ENCODE results near the gene VCY. TPM values are rescaled to one million over a fixed set of nuclear protein-coding genes. Genes with fewer than 3 reads are reported as not detected.
"Not testable (repeated sequence)": the region's sequence is repeated elsewhere in the genome, so short reads cannot be mapped to it uniquely, and the experiment has no call there.

Gene VCY
- total RNA-seq (2014; rRNA removed), result not detected in 2 replicates
- polyA plus RNA-seq (2012), result not detected

GRCh38 chrY:13986373-13986772, at the start of gene VCY:
Gene VCY (minus strand): TSS chrY:13986473. CDS start chrY:13986440, 33 bp downstream.
- DNase-seq (ENCODE audit: low read depth), result not testable (repeated sequence)

- not testable (repeated sequence) for DNase-seq (ENCODE audit: low read depth)
Observed at GRCh38 chrY:14030395-14030794, 44.1 kb upstream of the VCY start.

GRCh38 chrY:14011916-14012315, 25.6 kb upstream of the VCY start:
- DNase-seq (ENCODE audit: low read depth), result not testable (repeated sequence)

- DNase-seq (ENCODE audit: low read depth), result not testable (repeated sequence)
Observed at GRCh38 chrY:13942406-13942805, 43.9 kb downstream of the VCY start.

Other genes with a start within 250 kb of the VCY start
- not detected in 2 replicates for gene VCY1B, start 69.8 kb upstream of the VCY start, total RNA-seq (2014; rRNA removed)